ENCODE measurements around the gene SRRM4. TPM values are rescaled to one million over a fixed set of nuclear protein-coding genes. Genes with fewer than 3 reads are reported as not detected.

SRRM4 gene
- total RNA-seq, 1 donor from 2014 or later: 1.7 TPM

DNA sequence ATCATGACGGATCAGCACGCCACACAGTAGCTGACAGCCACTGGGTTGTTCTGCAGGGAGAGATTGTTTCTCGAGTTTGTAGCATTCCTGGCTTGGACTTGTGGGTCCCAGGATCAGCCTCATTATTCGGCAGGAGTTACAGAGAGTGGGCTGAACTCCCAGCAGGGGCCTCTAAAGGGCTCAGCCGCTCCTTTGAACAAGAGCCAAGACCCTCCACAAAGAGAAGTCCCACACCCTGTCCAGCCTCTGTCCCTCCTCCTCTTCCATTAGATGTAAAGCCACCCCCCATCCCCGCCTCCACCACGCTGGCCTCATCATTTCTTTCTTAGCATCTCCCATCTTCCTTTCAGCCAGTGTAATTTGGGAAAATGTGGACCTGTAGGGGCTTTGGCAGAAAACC lies 100.7 kb downstream of the SRRM4 start:
- Mint-ChIP-seq H3K9me3 (no peaks in the 10 kb centered on the region), H3K4me1 (no peaks in the 10 kb centered on the region), H3K27ac (no peak overlapping the region), H3K36me3 (no peaks in the 10 kb centered on the region), H3K27me3 (ENCODE audit: low read depth) (peaks cover 78% of the 10 kb centered on the region), H3K4me3 (no peak overlapping the region)
- DNase-seq (ENCODE audit: low spot score in 2 of 2, unreplicated experiment in 2 of 2): no peak
- TF ChIP-seq, protein P1, sequence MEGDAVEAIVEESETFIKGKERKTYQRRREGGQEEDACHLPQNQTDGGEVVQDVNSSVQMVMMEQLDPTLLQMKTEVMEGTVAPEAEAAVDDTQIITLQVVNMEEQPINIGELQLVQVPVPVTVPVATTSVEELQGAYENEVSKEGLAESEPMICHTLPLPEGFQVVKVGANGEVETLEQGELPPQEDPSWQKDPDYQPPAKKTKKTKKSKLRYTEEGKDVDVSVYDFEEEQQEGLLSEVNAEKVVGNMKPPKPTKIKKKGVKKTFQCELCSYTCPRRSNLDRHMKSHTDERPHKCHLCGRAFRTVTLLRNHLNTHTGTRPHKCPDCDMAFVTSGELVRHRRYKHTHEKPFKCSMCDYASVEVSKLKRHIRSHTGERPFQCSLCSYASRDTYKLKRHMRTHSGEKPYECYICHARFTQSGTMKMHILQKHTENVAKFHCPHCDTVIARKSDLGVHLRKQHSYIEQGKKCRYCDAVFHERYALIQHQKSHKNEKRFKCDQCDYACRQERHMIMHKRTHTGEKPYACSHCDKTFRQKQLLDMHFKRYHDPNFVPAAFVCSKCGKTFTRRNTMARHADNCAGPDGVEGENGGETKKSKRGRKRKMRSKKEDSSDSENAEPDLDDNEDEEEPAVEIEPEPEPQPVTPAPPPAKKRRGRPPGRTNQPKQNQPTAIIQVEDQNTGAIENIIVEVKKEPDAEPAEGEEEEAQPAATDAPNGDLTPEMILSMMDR (IDR thresholded peaks at IDR 0.05; ENCODE audit: unreplicated experiment): no peak

DNA sequence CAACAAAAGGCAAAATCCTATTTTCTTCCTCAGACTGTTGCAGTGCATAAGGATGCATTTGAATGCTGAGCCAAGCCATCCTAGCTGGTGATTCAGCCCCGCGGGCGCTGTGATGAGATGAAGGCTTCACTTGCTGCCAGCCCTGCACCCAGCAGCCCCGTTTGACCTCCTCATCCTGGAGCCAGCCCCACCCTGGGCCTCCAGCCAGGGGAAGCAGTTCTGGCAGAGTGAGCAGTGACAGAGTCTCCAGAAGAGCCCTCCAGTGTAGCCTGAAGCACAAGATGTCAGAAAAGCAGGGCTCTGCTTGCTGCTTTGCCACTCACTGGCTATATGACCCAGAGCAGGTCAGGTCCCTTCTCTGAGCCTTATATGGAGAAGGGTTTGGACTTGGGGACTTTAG lies 101.2 kb downstream of the SRRM4 start:
- Mint-ChIP-seq H3K27me3 (ENCODE audit: low read depth) (peaks cover 83% of the 10 kb centered on the region), H3K27ac (no peak overlapping the region), H3K36me3 (no peaks in the 10 kb centered on the region), H3K4me1 (no peaks in the 10 kb centered on the region), H3K9me3 (no peaks in the 10 kb centered on the region), H3K4me3 (no peak overlapping the region)
- DNase-seq (ENCODE audit: low spot score in 2 of 2, unreplicated experiment in 2 of 2): no peak
- TF ChIP-seq, protein P1 (IDR thresholded peaks at IDR 0.05; ENCODE audit: unreplicated experiment): no peak

DNA sequence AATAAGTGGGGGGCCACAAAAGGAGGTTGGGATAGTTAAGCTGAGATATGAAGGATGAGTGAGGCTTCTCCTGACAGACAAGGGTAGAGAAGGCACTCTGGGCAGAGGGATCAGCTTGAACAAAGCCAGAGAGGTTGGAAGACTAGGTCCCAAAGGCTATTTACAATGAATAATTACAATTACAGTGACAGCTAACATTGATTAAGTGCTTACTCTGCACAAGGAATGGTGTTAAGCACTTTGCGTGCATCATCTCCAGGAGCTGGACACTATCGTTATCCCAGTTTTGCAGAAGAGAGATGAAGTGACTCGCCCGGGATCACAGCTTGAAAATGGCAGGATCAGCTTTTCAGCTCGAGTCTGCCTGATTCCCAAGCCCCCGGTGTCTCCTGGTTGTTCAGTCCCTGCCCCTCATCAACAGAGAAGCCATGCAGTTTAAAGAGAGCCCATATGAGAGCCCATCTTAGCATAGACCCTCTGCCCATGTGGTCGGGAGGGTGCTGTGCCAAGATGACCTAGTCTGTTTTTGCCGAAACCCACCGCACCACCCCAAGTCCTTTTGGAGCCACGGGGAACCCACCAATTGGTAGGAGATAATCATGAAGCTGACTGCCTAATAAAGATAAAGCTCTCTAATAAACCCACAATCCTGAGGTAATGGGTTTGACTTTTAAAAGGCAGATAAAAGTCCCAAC lies 107.5 kb downstream of the SRRM4 start:
- H3K27me3 Mint-ChIP-seq (ENCODE audit: low read depth): peaks cover 91% of the 10 kb centered on the region
- H3K9me3 Mint-ChIP-seq: no peaks in the 10 kb centered on the region
- H3K4me3 Mint-ChIP-seq: no peak overlapping the region
- no peaks in the 10 kb centered on the region for H3K36me3 Mint-ChIP-seq
- TF ChIP-seq, protein P1 (IDR thresholded peaks at IDR 0.05; ENCODE audit: unreplicated experiment): no peak
- H3K4me1 Mint-ChIP-seq: no peaks in the 10 kb centered on the region
- no peak overlapping the region for H3K27ac Mint-ChIP-seq
- DNase-seq (ENCODE audit: low spot score in 2 of 2, unreplicated experiment in 2 of 2): no peak

DNA sequence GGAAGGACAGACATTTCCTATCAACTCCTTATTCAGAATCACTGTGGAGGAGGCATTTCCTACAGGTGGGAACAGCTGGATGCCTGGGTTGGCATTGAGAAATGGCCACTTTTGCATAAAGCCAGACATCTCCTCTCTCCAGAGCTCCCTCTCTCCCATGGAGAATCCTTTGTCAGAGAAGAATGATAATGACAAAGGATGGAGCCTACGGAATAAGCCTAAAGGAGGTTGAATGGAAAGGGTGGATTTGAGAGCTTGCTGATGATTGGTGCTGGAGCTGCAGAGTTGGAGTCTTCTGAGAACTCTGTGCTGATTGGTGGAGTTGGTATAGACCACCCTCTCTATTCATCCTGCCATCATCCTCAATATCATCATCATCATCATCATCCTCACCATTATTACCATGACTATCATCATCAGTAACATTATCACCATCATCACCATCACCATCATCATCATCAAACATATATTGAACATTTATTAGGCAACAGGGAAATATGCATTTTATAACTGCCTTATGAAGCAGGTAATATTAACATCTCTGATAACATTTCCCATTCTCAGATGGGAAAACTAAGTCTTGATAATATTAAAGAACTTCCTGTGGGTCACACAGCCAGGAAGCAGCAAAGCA lies 108.2 kb downstream of the SRRM4 start:
- peaks cover 92% of the 10 kb centered on the region for H3K27me3 Mint-ChIP-seq (ENCODE audit: low read depth)
- DNase-seq (ENCODE audit: low spot score in 2 of 2, unreplicated experiment in 2 of 2): no peak
- H3K9me3 Mint-ChIP-seq: no peaks in the 10 kb centered on the region
- H3K27ac Mint-ChIP-seq: no peak overlapping the region
- no peaks in the 10 kb centered on the region for H3K4me1 Mint-ChIP-seq
- H3K36me3 Mint-ChIP-seq: no peaks in the 10 kb centered on the region
- TF ChIP-seq, protein P1 (IDR thresholded peaks at IDR 0.05; ENCODE audit: unreplicated experiment): no peak
- H3K4me3 Mint-ChIP-seq: no peak overlapping the region

DNA sequence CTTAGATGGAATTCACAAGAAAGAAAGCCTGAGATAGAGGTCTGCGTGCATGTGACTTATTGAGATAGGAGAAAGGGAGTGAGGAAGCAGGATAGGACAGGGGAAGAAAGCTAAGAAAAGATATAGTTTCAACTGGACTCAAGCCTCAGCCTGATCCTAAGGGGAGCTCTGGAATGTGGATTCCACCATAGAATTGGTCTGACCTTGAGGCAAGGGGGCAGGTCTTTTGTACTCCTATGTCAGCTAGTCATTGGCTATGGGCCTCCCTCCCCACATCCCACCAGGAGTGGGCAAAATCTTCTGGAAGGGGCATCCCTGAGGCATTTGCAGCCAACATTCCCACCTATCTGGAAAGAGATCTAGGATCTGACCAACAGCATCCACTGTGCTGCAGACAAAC lies 108.9 kb downstream of the SRRM4 start:
- H3K4me3 Mint-ChIP-seq: no peak overlapping the region
- no peaks in the 10 kb centered on the region for H3K4me1 Mint-ChIP-seq
- no peaks in the 10 kb centered on the region for H3K36me3 Mint-ChIP-seq
- H3K27me3 Mint-ChIP-seq (ENCODE audit: low read depth): peaks cover 96% of the 10 kb centered on the region
- TF ChIP-seq, protein P1 (IDR thresholded peaks at IDR 0.05; ENCODE audit: unreplicated experiment): no peak
- no peak for DNase-seq (ENCODE audit: low spot score in 2 of 2, unreplicated experiment in 2 of 2)
- H3K27ac Mint-ChIP-seq: no peak overlapping the region
- H3K9me3 Mint-ChIP-seq: no peaks in the 10 kb centered on the region
